ENCODE measurements around the gene FAM217A.

DNA sequence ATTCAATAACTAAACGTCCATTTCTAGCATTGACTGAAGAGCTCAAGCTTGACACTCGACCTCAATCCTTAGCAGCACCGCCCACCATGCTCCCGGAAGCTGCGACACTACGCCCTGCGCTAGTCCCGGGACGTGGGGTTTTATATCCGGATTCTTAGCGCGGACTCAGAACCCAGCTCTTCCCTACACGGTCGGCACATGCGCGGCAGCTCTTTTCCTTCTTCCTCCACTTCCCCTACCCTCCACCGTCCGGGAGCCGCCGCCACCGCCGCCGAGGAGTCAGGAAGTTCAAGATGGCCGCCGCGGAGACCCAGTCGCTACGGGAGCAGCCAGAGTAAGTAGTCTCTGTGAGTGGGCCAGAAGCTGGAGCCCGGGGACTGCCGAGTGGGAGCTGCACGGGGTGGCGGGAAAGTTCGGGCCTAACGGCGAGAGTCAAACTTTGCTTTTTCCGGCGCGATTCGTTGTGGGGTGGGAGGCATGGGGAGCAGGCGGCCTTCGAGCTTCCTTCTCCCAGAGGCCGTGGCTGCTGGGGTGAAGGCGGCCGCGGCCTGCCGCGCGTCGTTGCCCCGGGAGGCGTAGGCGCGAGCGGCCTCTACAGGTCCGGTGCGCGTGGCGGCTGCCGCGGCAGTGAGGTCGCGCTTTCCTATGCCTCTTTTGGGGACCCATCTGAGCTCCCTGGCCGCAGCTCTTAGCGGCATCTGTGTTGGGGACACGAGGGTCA, 57.6 kb downstream of the FAM217A start:
- TF ChIP-seq, protein P1, sequence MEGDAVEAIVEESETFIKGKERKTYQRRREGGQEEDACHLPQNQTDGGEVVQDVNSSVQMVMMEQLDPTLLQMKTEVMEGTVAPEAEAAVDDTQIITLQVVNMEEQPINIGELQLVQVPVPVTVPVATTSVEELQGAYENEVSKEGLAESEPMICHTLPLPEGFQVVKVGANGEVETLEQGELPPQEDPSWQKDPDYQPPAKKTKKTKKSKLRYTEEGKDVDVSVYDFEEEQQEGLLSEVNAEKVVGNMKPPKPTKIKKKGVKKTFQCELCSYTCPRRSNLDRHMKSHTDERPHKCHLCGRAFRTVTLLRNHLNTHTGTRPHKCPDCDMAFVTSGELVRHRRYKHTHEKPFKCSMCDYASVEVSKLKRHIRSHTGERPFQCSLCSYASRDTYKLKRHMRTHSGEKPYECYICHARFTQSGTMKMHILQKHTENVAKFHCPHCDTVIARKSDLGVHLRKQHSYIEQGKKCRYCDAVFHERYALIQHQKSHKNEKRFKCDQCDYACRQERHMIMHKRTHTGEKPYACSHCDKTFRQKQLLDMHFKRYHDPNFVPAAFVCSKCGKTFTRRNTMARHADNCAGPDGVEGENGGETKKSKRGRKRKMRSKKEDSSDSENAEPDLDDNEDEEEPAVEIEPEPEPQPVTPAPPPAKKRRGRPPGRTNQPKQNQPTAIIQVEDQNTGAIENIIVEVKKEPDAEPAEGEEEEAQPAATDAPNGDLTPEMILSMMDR (IDR thresholded peaks at IDR 0.05): no peak; the same call in 2 of the 3 replicates
- no peak for TF ChIP-seq CBX8 (IDR thresholded peaks at IDR 0.05)
- TF ChIP-seq EP300 (IDR thresholded peaks at IDR 0.05): no peak
